ENCODE data around the gene CD300E. TPM values are rescaled to one million over a fixed set of nuclear protein-coding genes. Genes with fewer than 3 reads are reported as not detected.

The CD300E gene
- polyA plus RNA-seq, 1 donor (not counting 4 experiments of a cell fraction or from before 2014, with no cell fraction given): not detected

GRCh38 chr17:74625661-74626060 lies 2.1 kb upstream of the CD300E start:
- Histone ChIP-seq H4K20me1 (ENCODE audit: control insufficient read depth, extremely low read depth, insufficient read depth, low read length) (no peaks in the 10 kb centered on the region), H3K27me3 (ENCODE audit: control insufficient read depth, extremely low read depth, insufficient read depth, low read length) (peaks cover 11% of the 10 kb centered on the region), H3K9ac (ENCODE audit: control insufficient read depth, extremely low read depth, insufficient read depth, low read length) (no peak overlapping the region), H3K27ac (ENCODE audit: control insufficient read depth, insufficient read depth, low read length) (no peak overlapping the region), H3K4me3 (ENCODE audit: control insufficient read depth in 2 of 3, extremely low read depth in 1 of 3, insufficient read depth in 2 of 3, low read depth in 1 of 3, low read length in 3 of 3) (no peak overlapping the region), H3K4me2 (ENCODE audit: control insufficient read depth, extremely low read depth, insufficient read depth, low read depth, low read length) (no peak overlapping the region), H2AFZ (ENCODE audit: control insufficient read depth, low read length) (no peak overlapping the region), H3K36me3 (ENCODE audit: control insufficient read depth in 2 of 2, extremely low read depth in 1 of 2, insufficient read depth in 2 of 2, low read length in 2 of 2) (no peaks in the 10 kb centered on the region), H3K4me1 (ENCODE audit: control insufficient read depth, extremely low read depth, insufficient read depth, low read length) (no peaks in the 10 kb centered on the region), H3K9me1 (ENCODE audit: control insufficient read depth, extremely low read depth, insufficient read depth, low read length) (no peaks in the 10 kb centered on the region), H3K9me3 (ENCODE audit: control insufficient read depth, low read depth, low read length) (no peaks in the 10 kb centered on the region), H3K79me2 (ENCODE audit: control insufficient read depth, insufficient read depth, low read length) (no peaks in the 10 kb centered on the region)
- no peak for DNase-seq (ENCODE audit: low read depth, low spot score)
- TF ChIP-seq CTCF (optimal IDR thresholded peaks at IDR 0.05 in 1 of 3, IDR thresholded peaks at IDR 0.05 in 1 of 3, conservative IDR thresholded peaks at IDR 0.05 in 1 of 3; ENCODE audit: extremely low read depth in 1 of 3, insufficient read depth in 2 of 3, low read length in 3 of 3): no peak
- TF ChIP-seq EZH2 (IDR thresholded peaks at IDR 0.05; ENCODE audit: low read length): no peak
- dilution Hi-C loops (cut with MboI; ENCODE audit: extremely low pct_ligation_motif_present, low sequenced_read_pairs): no loop called here
- FAIRE-seq: no peak

- Histone ChIP-seq H4K20me1 (ENCODE audit: control insufficient read depth, extremely low read depth, insufficient read depth, low read length) (no peaks in the 10 kb centered on the region), H3K9ac (ENCODE audit: control insufficient read depth, extremely low read depth, insufficient read depth, low read length) (no peak overlapping the region), H3K36me3 (ENCODE audit: control insufficient read depth in 2 of 2, extremely low read depth in 1 of 2, insufficient read depth in 2 of 2, low read length in 2 of 2) (no peaks in the 10 kb centered on the region), H3K79me2 (ENCODE audit: control insufficient read depth, insufficient read depth, low read length) (no peaks in the 10 kb centered on the region), H3K27me3 (ENCODE audit: control insufficient read depth, extremely low read depth, insufficient read depth, low read length) (peaks cover 10% of the 10 kb centered on the region), H3K9me1 (ENCODE audit: control insufficient read depth, extremely low read depth, insufficient read depth, low read length) (no peaks in the 10 kb centered on the region), H3K4me1 (ENCODE audit: control insufficient read depth, extremely low read depth, insufficient read depth, low read length) (no peaks in the 10 kb centered on the region), H3K9me3 (ENCODE audit: control insufficient read depth, low read depth, low read length) (no peaks in the 10 kb centered on the region), H2AFZ (ENCODE audit: control insufficient read depth, low read length) (no peak overlapping the region), H3K4me2 (ENCODE audit: control insufficient read depth, extremely low read depth, insufficient read depth, low read depth, low read length) (no peak overlapping the region), H3K27ac (ENCODE audit: control insufficient read depth, insufficient read depth, low read length) (no peak overlapping the region), H3K4me3 (ENCODE audit: control insufficient read depth in 2 of 3, extremely low read depth in 1 of 3, insufficient read depth in 2 of 3, low read depth in 1 of 3, low read length in 3 of 3) (no peak overlapping the region)
- FAIRE-seq (no peak), DNase-seq (ENCODE audit: low read depth, low spot score) (no peak)
- TF ChIP-seq CTCF (optimal IDR thresholded peaks at IDR 0.05 in 1 of 3, IDR thresholded peaks at IDR 0.05 in 1 of 3, conservative IDR thresholded peaks at IDR 0.05 in 1 of 3; ENCODE audit: extremely low read depth in 1 of 3, insufficient read depth in 2 of 3, low read length in 3 of 3) (no peak), EZH2 (IDR thresholded peaks at IDR 0.05; ENCODE audit: low read length) (no peak)
- dilution Hi-C loops (cut with MboI; ENCODE audit: extremely low pct_ligation_motif_present, low sequenced_read_pairs): no loop called here
These were observed 593 bp upstream of the CD300E start for GRCh38 chr17:74624131-74624530.

Measured in keratinocyte (primary cell).